Mesothelial cell of epicardium (in vitro differentiated cells): ENCODE data around the gene SIDT2. TPM values are rescaled to one million over a fixed set of nuclear protein-coding genes. Genes with fewer than 3 reads are reported as not detected.

Experiments
- DNase-seq, 2 experiments: peaks; one replicate each; pipeline ENCODE4 v3.0.0; 2021; ENCODE audit warnings: low spot score in 2 of 2; ENCODE audit not compliant: unreplicated experiment in 2 of 2
- H3K27ac Mint-ChIP-seq: 2 replicates; pipeline ENCODE4 v1.8.0; 2021; ENCODE audit warnings: mixed read lengths
- H3K27me3 Mint-ChIP-seq: 2 replicates; pipeline ENCODE4 v1.8.0; 2021; ENCODE audit warnings: low read depth, mixed read lengths
- H3K36me3 Mint-ChIP-seq: 2 replicates; pipeline ENCODE4 v1.8.0; 2021; ENCODE audit warnings: mixed read lengths
- H3K4me1 Mint-ChIP-seq: 2 replicates; pipeline ENCODE4 v1.8.0; 2021; ENCODE audit warnings: mixed read lengths
- H3K4me3 Mint-ChIP-seq: 2 replicates; pipeline ENCODE4 v1.8.0; 2021; ENCODE audit warnings: mild to moderate bottlenecking, moderate library complexity, mixed read lengths
- H3K9me3 Mint-ChIP-seq: 2 replicates; pipeline ENCODE4 v1.8.0; 2021; ENCODE audit warnings: mixed read lengths
- CTCF ChIP-seq: fragments of 200-600 bp; sonication (generic); IDR thresholded peaks from one replicate; pipeline ENCODE4 v1.5.0; 2021; ENCODE audit warnings: antibody characterized with exemption; ENCODE audit not compliant: unreplicated experiment
- total RNA-seq: library from RNA; stranded (reverse); gene quantifications from 3 replicates; pipeline ENCODE4 v1.2.1, GENCODE V29; 2021

Gene SIDT2
- total RNA-seq, 1 donor from 2014 or later = 41.7 TPM

DNA sequence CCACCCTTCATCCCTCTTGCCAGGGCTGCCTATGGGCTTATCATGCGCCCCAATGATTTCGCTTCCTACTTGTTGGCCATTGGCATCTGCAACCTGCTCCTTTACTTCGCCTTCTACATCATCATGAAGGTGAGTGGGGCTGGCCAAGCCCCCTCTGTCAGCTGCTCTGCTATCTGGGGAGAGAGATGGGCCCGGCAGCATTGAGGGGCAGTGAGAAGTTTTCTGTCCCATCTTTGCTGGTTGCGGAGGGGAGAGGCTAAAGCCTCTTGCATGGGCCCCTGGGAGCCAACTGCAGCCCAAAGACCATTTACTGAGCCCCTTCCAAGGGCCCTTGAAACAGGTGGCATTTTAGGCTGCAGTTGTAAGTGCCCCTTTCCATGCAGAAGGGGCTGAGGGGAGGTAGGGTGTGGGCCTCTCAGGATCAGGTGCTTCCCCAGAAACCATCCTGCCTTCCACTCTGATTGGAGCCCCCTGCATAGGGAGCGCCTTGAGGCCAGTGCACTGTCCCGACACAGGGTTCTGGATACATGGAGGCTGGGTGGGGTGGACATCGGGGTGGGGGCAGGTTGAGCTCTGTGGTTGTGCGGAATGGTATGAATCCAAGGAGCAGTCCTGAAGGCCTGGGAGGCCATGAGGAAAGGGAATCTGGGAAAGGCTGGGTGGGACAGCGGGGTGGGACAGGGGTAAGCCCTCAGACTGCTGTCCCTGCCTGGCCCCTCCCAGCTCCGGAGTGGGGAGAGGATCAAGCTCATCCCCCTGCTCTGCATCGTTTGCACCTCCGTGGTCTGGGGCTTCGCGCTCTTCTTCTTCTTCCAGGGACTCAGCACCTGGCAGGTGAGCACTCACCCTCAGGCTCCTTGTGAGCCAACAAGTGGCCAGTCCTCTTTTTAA, 14.8 kb downstream of the SIDT2 start:
- Mint-ChIP-seq H3K9me3 (no peaks in the 10 kb centered on the region), H3K27me3 (no peaks in the 10 kb centered on the region), H3K36me3 (peaks cover 9% of the 10 kb centered on the region), H3K27ac (no peak overlapping the region), H3K4me3 (no peak overlapping the region), H3K4me1 (peaks cover 12% of the 10 kb centered on the region)
- TF ChIP-seq CTCF = no peak
- no peak for DNase-seq

- H3K9me3 Mint-ChIP-seq = no peaks in the 10 kb centered on the region
- no peak overlapping the region for H3K27ac Mint-ChIP-seq
- no peak for TF ChIP-seq CTCF
- peaks cover 7% of the 10 kb centered on the region for H3K36me3 Mint-ChIP-seq
- DNase-seq = no peak
- no peaks in the 10 kb centered on the region for H3K27me3 Mint-ChIP-seq
- peaks cover 19% of the 10 kb centered on the region for H3K4me1 Mint-ChIP-seq
- no peak overlapping the region for H3K4me3 Mint-ChIP-seq
Observed at GRCh38 chr11:117194267-117194666, 15.7 kb downstream of the SIDT2 start.

GRCh38 chr11:117195258-117195657, 16.7 kb downstream of the SIDT2 start:
- no peak for DNase-seq
- H3K4me3 Mint-ChIP-seq = no peak overlapping the region
- peaks cover 26% of the 10 kb centered on the region for H3K4me1 Mint-ChIP-seq
- no peak overlapping the region for H3K27ac Mint-ChIP-seq
- peaks cover 7% of the 10 kb centered on the region for H3K36me3 Mint-ChIP-seq
- no peaks in the 10 kb centered on the region for H3K27me3 Mint-ChIP-seq
- TF ChIP-seq CTCF = no peak
- H3K9me3 Mint-ChIP-seq = no peaks in the 10 kb centered on the region

GRCh38 chr11:117195761-117196160, 17.2 kb downstream of the SIDT2 start:
- Mint-ChIP-seq H3K27me3 (no peaks in the 10 kb centered on the region), H3K9me3 (no peaks in the 10 kb centered on the region), H3K36me3 (peaks cover 4% of the 10 kb centered on the region), H3K4me1 (peaks cover 32% of the 10 kb centered on the region), H3K4me3 (no peak overlapping the region), H3K27ac (no peak overlapping the region)
- TF ChIP-seq CTCF = no peak
- no peak for DNase-seq

GRCh38 chr11:117197006-117197405, 18.5 kb downstream of the SIDT2 start:
- Mint-ChIP-seq H3K36me3 (peaks cover 4% of the 10 kb centered on the region), H3K9me3 (no peaks in the 10 kb centered on the region), H3K27ac (peak overlapping the region; percentile 96), H3K27me3 (no peaks in the 10 kb centered on the region), H3K4me3 (no peak overlapping the region), H3K4me1 (peaks cover 33% of the 10 kb centered on the region)
- DNase-seq = no peak
- TF ChIP-seq CTCF = no peak
